Measurements from ENCODE around the gene TIE1.
"Not testable (repeated sequence)": the region's sequence is repeated elsewhere in the genome, so short reads cannot be mapped to it uniquely, and the experiment has no call there.

Gene TIE1

GRCh38 chr1:43358746-43359693 is 58.2 kb downstream of the TIE1 start, which contains the start of gene CDC20:
CDC20 (plus strand) TSS chr1:43358981; CDS start chr1:43359216, 235 bp downstream.
- in situ Hi-C loops (cut with MboI; ENCODE audit: low sequenced_read_pairs) = no loop called here

GRCh38 chr1:43359696-43360095 is 58.9 kb downstream of the TIE1 start:
- in situ Hi-C loops (cut with MboI; ENCODE audit: low sequenced_read_pairs) = no loop called here

GRCh38 chr1:43360616-43361015 is 59.8 kb downstream of the TIE1 start:
- in situ Hi-C loops (cut with MboI; ENCODE audit: low sequenced_read_pairs) = no loop called here

GRCh38 chr1:43363283-43363934 is 62.6 kb downstream of the TIE1 start:
- in situ Hi-C loops (cut with MboI; ENCODE audit: low sequenced_read_pairs) = no loop called here

GRCh38 chr1:43363935-43364525 is 63.2 kb downstream of the TIE1 start:
- in situ Hi-C loops (cut with MboI; ENCODE audit: low sequenced_read_pairs) = no loop called here

- in situ Hi-C loops (cut with MboI; ENCODE audit: low sequenced_read_pairs) = no loop called here
Measured at GRCh38 chr1:43365678-43366077, 64.9 kb downstream of the TIE1 start.

- in situ Hi-C loops (cut with MboI; ENCODE audit: low sequenced_read_pairs) = no loop called here
Measured at GRCh38 chr1:43366179-43366578, 65.4 kb downstream of the TIE1 start.

GRCh38 chr1:43366601-43367025 is 65.8 kb downstream of the TIE1 start:
- in situ Hi-C loops (cut with MboI; ENCODE audit: low sequenced_read_pairs) = no loop called here

- in situ Hi-C loops (cut with MboI; ENCODE audit: low sequenced_read_pairs) = no loop called here
Measured at GRCh38 chr1:43367026-43367903, 66.5 kb downstream of the TIE1 start.

- in situ Hi-C loops (cut with MboI; ENCODE audit: low sequenced_read_pairs) = no loop called here
Measured at GRCh38 chr1:43367904-43368645, 67.3 kb downstream of the TIE1 start, which contains the start of gene ELOVL1. ELOVL1 (minus strand) TSS chr1:43368011; CDS start chr1:43365609, 2,402 bp downstream.

- in situ Hi-C loops (cut with MboI; ENCODE audit: low sequenced_read_pairs) = no loop called here
Measured at GRCh38 chr1:43368646-43369020, 67.9 kb downstream of the TIE1 start.

GRCh38 chr1:43369779-43370178 is 69.0 kb downstream of the TIE1 start:
- in situ Hi-C loops (cut with MboI; ENCODE audit: low sequenced_read_pairs) = not testable (repeated sequence)

- in situ Hi-C loops (cut with MboI; ENCODE audit: low sequenced_read_pairs) = no loop called here
Measured at GRCh38 chr1:43370564-43370963, 69.8 kb downstream of the TIE1 start.

GRCh38 chr1:43372172-43372571 is 71.4 kb downstream of the TIE1 start:
- in situ Hi-C loops (cut with MboI; ENCODE audit: low sequenced_read_pairs) = no loop called here

Data from HL-60/S4 (cell line).